C4-2B (cell line): Measurements from ENCODE around the gene PDCD1LG2.

Experiments
- H3K27ac ChIP-seq: fragments of 450-650 bp; 2 replicates; pipeline ENCODE4 v1.5.1; 2017
- ZFX ChIP-seq: fragments of 450-650 bp; IDR thresholded peaks from 2 replicates; pipeline ENCODE4 v1.6.1; 2017
- TF ChIP-seq, protein P1 (sequence below): fragments of 450-650 bp; conservative IDR thresholded peaks from 2 replicates; pipeline ENCODE4 v1.5.1; 2017; ENCODE audit warnings: mild to moderate bottlenecking

The PDCD1LG2 gene

GRCh38 chr9:5512658-5513452 lies 2.5 kb downstream of the PDCD1LG2 start:
- no peak overlapping the region for H3K27ac ChIP-seq
- TF ChIP-seq, protein P1, sequence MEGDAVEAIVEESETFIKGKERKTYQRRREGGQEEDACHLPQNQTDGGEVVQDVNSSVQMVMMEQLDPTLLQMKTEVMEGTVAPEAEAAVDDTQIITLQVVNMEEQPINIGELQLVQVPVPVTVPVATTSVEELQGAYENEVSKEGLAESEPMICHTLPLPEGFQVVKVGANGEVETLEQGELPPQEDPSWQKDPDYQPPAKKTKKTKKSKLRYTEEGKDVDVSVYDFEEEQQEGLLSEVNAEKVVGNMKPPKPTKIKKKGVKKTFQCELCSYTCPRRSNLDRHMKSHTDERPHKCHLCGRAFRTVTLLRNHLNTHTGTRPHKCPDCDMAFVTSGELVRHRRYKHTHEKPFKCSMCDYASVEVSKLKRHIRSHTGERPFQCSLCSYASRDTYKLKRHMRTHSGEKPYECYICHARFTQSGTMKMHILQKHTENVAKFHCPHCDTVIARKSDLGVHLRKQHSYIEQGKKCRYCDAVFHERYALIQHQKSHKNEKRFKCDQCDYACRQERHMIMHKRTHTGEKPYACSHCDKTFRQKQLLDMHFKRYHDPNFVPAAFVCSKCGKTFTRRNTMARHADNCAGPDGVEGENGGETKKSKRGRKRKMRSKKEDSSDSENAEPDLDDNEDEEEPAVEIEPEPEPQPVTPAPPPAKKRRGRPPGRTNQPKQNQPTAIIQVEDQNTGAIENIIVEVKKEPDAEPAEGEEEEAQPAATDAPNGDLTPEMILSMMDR: no peak
- TF ChIP-seq ZFX: no peak

DNA sequence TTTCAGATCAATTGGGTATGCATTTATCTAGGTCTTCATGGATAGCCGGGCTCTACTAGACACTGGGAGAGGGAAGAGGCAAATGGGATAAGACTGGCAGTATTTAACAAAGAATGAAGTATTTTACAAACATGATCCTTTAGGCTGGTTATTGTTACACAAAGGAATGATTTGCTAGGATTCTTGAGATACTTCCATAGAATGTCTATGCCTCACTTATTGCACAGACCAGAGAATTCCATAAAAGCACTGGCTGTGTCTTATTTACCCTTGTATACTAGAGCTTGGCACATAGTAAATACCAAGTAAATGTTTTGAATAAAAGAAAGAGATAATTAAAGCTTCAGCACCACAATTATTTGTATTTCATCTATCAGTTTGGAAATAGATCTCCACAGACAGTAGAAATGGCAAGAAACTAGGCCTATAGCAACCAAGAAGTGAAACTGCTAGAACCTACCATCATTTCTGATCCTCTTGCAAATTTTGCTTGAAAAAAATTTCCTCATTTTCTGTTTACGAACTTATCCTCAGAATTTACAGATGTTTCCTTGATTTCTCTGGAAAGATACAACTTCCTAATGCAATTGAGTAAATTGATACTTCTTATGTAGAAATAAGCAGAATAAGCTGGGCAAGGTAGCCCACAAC lies 3.8 kb downstream of the PDCD1LG2 start:
- no peak for TF ChIP-seq ZFX
- TF ChIP-seq, protein P1: no peak
- no peak overlapping the region for H3K27ac ChIP-seq

- H3K27ac ChIP-seq: no peak overlapping the region
- TF ChIP-seq ZFX: no peak
- TF ChIP-seq, protein P1: no peak
Measured at GRCh38 chr9:5514617-5515260, 4.4 kb downstream of the PDCD1LG2 start.

DNA sequence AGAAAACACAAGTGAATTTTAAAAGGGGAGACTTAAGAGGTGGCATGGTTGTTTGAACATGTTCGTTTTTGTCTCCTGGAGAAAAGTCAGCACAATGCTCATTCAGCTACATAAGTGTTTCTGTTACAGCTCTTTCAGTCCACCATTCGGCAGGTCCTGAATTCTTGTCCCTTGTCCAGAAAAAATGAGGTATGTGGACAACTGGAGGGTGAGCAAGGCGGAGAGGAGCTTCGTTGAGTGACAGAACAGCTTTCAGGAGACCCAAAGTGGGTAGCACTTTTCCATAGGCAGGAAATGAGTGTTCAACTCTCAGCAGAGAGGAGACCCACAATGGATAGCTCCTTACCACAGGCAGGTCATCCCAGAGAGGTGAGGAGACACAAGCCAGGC lies 4.9 kb downstream of the PDCD1LG2 start:
- TF ChIP-seq, protein P1: no peak
- TF ChIP-seq ZFX: no peak
- H3K27ac ChIP-seq: no peak overlapping the region

GRCh38 chr9:5516453-5517220 lies 6.3 kb downstream of the PDCD1LG2 start:
- TF ChIP-seq, protein P1: no peak
- no peak for TF ChIP-seq ZFX
- no peak overlapping the region for H3K27ac ChIP-seq

DNA sequence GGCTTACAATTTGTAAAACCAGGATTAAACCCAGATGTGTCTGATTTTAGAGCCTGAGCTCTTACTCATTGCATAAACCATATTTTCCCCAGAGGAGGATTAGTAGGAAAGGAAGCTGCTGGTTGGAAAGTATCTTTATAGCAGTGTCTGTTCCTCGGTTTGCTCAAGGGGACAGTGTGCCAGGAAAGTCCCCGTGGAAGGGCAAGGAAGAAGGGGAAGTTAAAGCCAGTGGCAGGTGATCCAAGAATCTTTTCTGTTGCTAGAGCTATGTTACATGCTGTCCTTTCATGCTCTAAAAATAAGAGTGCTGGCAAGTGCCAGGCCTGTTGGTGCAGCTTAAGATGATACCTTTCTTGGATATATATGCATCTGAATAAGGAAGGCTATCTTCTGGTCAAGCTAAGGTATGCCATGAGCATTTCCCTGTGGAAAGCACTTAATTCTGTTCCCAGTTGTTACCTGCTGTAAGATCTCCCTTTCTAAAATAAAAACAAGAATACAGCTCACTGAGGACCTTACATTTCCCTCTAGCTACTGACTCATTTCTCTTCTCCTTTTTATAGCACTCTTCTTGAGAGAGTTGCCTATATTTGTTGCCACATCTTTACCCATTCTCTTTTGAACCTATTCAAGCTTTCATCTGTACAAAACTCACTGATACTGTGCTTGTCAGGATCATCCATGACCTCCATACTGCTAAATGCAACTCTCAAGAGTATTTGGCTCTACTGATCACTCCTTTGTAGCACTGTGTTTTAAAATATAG lies 8.0 kb downstream of the PDCD1LG2 start:
- no peak for TF ChIP-seq ZFX
- TF ChIP-seq, protein P1: no peak
- no peak overlapping the region for H3K27ac ChIP-seq
